ENCODE data around the gene FAM241B. TPM values are rescaled to one million over a fixed set of nuclear protein-coding genes. Genes with fewer than 3 reads are reported as not detected.

The FAM241B gene
- total and polyA plus RNA-seq, 4 experiments from 2014 or later: 9.4 to 24.9 (median 14.0) TPM

GRCh38 chr10:69643779-69644657 is 14.0 kb downstream of the FAM241B start:
- no peaks in the 10 kb centered on the region for H3K36me3 ChIP-seq (ENCODE audit: insufficient read depth, low read length)

GRCh38 chr10:69644658-69645295 is 14.7 kb downstream of the FAM241B start:
- no peaks in the 10 kb centered on the region for H3K9me3 Mint-ChIP-seq
- Histone ChIP-seq H3K27me3 (ENCODE audit: insufficient read depth, low read length) (no peaks in the 10 kb centered on the region), H3K27ac (ENCODE audit: low read depth, low read length) (no peak overlapping the region), H3K4me1 (ENCODE audit: insufficient read depth, low read length) (no peaks in the 10 kb centered on the region), H3K9me3 (ENCODE audit: control insufficient read depth in 1 of 2, low read length in 2 of 2) (no peaks in the 10 kb centered on the region), H3K4me3 (ENCODE audit: low read length in 2 of 2) (no peak overlapping the region), H3K36me3 (ENCODE audit: insufficient read depth, low read length) (no peaks in the 10 kb centered on the region)
- POLR2A ChIA-PET (ENCODE audit: partially characterized antibody): interaction anchor here (1.0 kb wide), 1 partner anchor 270 kb away, joined by 3 read pairs; no protein-coding TSS in a partner anchor
- H3K36me3 Mint-ChIP-seq: no peaks in the 10 kb centered on the region
- CTCF ChIA-PET (ENCODE audit: partially characterized antibody): interaction anchor here (1.4 to 11.9 kb wide), 6 partner anchors 9 to 129 kb away, joined by 3 to 338 read pairs (median 18); no protein-coding TSS in a partner anchor
- peaks cover 0 to 1% (median 0%) of the 10 kb centered on the region in 4 donors for H3K4me1 Mint-ChIP-seq
- no peak overlapping the region for H3K4me3 Mint-ChIP-seq
- peaks cover 0 to 2% of the 10 kb centered on the region in 2 donors for H3K27me3 Mint-ChIP-seq
- peak in 2 of 5 donors; percentile 18 to 22 for DNase-seq
- H3K27ac Mint-ChIP-seq: no peak overlapping the region
- intact Hi-C loops (cut with micrococcal nuclease): loop anchor here (1.0 kb wide), 1 partner anchor 73 kb away; no protein-coding TSS in a partner anchor

More at GRCh38 chr10:69643779-69644657, 14.0 kb downstream of the FAM241B start:
- Histone ChIP-seq H3K9me3 (ENCODE audit: control insufficient read depth in 1 of 2, low read length in 2 of 2) (no peaks in the 10 kb centered on the region), H3K4me1 (ENCODE audit: insufficient read depth, low read length) (no peaks in the 10 kb centered on the region), H3K27me3 (ENCODE audit: insufficient read depth, low read length) (no peaks in the 10 kb centered on the region), H3K4me3 (ENCODE audit: low read length in 2 of 2) (no peak overlapping the region), H3K27ac (ENCODE audit: low read depth, low read length) (no peak overlapping the region)
- Mint-ChIP-seq H3K9me3 (no peaks in the 10 kb centered on the region), H3K36me3 (no peaks in the 10 kb centered on the region), H3K4me3 (no peak overlapping the region), H3K27me3 (peaks cover 0 to 2% of the 10 kb centered on the region in 2 donors), H3K4me1 (peaks cover 0 to 3% (median 0%) of the 10 kb centered on the region in 4 donors), H3K27ac (no peak overlapping the region)
- ChIA-PET CTCF (ENCODE audit: partially characterized antibody) (interaction anchor here (1.3 to 11.9 kb wide), 10 partner anchors 8 to 314 kb away, joined by 3 to 338 read pairs (median 6); partner anchors contain the start of gene FAM241B), POLR2A (ENCODE audit: partially characterized antibody) (interaction anchor here (1.0 kb wide), 1 partner anchor 270 kb away, joined by 3 read pairs; no protein-coding TSS in a partner anchor)
- intact Hi-C loops (cut with micrococcal nuclease): loop anchor here (1.0 kb wide), 1 partner anchor 73 kb away; no protein-coding TSS in a partner anchor
- DNase-seq: no peak

GRCh38 chr10:69645296-69646184 is 15.5 kb downstream of the FAM241B start:
- intact Hi-C loops (cut with micrococcal nuclease): no loop called here
- CTCF ChIA-PET (ENCODE audit: partially characterized antibody): interaction anchor here (1.4 to 11.9 kb wide), 6 partner anchors 9 to 130 kb away, joined by 3 to 338 read pairs (median 18); no protein-coding TSS in a partner anchor

DNA sequence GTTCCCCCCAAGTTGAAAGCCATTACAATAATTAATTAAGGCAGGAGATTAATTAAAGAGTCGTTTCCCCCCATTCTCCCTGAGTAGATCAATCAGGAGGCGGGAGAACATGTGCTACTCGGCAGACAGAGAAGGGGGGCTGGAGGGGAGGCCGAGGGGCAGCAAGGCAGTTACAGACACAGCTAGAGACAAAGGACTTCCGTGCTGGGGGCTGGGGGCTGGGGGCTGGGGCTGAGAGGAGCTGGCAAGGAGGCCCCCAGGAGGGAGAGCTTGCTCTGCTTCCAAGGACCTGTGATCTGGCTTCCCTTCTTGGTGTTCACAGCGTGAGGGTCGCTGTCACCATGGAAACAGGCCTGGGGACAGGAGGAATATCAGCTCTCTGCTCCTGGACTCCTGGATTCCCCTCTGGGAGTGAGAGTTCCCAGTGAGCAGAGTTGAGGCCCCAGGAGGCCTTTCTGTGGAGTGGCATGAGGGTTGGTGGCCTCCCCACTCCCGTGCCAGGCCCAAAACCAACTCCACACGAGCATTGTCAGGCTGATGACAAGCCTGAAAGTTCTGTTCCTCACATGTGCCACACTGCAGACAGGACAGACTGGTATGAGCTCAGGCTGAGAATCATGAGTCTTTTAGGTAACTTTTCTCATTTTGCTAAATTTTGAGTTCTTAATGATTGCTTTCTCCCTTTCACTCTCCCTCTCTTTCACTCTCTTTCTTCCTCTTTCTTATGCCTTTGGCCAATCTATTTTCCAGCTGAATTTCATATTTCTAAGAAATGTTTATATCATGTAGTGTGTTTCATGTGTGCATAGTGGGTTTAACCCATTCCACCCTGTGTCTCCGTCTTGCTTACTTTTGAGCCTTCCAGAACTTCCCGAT is 16.4 kb downstream of the FAM241B start:
- CTCF ChIA-PET (ENCODE audit: partially characterized antibody): interaction anchor here (0.7 to 5.0 kb wide), 5 partner anchors 11 to 238 kb away, joined by 3 to 32 read pairs (median 3); no protein-coding TSS in a partner anchor
- Mint-ChIP-seq H3K4me3 (no peak overlapping the region), H3K4me1 (peaks cover 6 to 14% (median 9%) of the 10 kb centered on the region in 4 donors), H3K27ac (peak overlapping the region in 1 of 7 donors; percentile 81), H3K9me3 (no peaks in the 10 kb centered on the region), H3K36me3 (no peaks in the 10 kb centered on the region), H3K27me3 (peaks cover 0 to 2% of the 10 kb centered on the region in 2 donors)
- H3K4me3 ChIP-seq (ENCODE audit: low read length in 2 of 2): no peak overlapping the region
- intact Hi-C loops (cut with micrococcal nuclease): no loop called here
- H3K4me1 ChIP-seq (ENCODE audit: insufficient read depth, low read length): peaks cover 12% of the 10 kb centered on the region
- no peaks in the 10 kb centered on the region for H3K27me3 ChIP-seq (ENCODE audit: insufficient read depth, low read length)
- no peak overlapping the region for H3K27ac ChIP-seq (ENCODE audit: low read depth, low read length)
- DNase-seq: no peak
- no peaks in the 10 kb centered on the region for H3K9me3 ChIP-seq (ENCODE audit: control insufficient read depth in 1 of 2, low read length in 2 of 2)
- H3K36me3 ChIP-seq (ENCODE audit: insufficient read depth, low read length): no peaks in the 10 kb centered on the region
- POLR2A ChIA-PET (ENCODE audit: partially characterized antibody): no interaction called here

More at GRCh38 chr10:69645296-69646184, 15.5 kb downstream of the FAM241B start:
- no peaks in the 10 kb centered on the region for H3K27me3 ChIP-seq (ENCODE audit: insufficient read depth, low read length)
- Mint-ChIP-seq H3K27ac (no peak overlapping the region), H3K27me3 (peaks cover 0 to 2% of the 10 kb centered on the region in 2 donors), H3K4me1 (peaks cover 0 to 5% (median 1%) of the 10 kb centered on the region in 4 donors), H3K9me3 (no peaks in the 10 kb centered on the region), H3K36me3 (no peaks in the 10 kb centered on the region), H3K4me3 (no peak overlapping the region)
- POLR2A ChIA-PET (ENCODE audit: partially characterized antibody): no interaction called here
- no peaks in the 10 kb centered on the region for H3K36me3 ChIP-seq (ENCODE audit: insufficient read depth, low read length)
- no peaks in the 10 kb centered on the region for H3K9me3 ChIP-seq (ENCODE audit: control insufficient read depth in 1 of 2, low read length in 2 of 2)
- no peak for DNase-seq
- H3K4me1 ChIP-seq (ENCODE audit: insufficient read depth, low read length): peaks cover 3% of the 10 kb centered on the region
- H3K27ac ChIP-seq (ENCODE audit: low read depth, low read length): no peak overlapping the region
- H3K4me3 ChIP-seq (ENCODE audit: low read length in 2 of 2): no peak overlapping the region

DNA sequence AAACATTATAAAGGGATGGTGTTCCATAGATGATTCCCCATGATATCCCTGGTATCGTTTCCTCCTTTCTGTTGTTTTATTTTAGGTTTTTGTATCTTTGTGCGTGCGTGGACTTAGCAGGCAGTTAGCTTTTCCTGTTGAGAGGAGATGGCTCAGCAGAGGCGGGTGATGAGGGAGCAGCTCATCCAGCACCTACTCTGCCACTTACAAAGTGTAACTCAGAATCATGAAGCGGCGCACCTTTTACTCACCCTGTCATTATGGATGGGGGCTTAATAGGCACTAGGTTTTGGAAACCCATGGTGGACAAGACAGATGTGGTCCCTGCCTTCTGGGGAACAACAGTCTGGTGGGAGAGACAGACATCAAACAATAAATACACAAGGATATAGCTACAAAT is 17.1 kb downstream of the FAM241B start:
- H3K4me3 Mint-ChIP-seq: no peak overlapping the region
- POLR2A ChIA-PET (ENCODE audit: partially characterized antibody): no interaction called here
- Histone ChIP-seq H3K27me3 (ENCODE audit: insufficient read depth, low read length) (no peaks in the 10 kb centered on the region), H3K9me3 (ENCODE audit: control insufficient read depth in 1 of 2, low read length in 2 of 2) (no peaks in the 10 kb centered on the region), H3K27ac (ENCODE audit: low read depth, low read length) (no peak overlapping the region), H3K4me1 (ENCODE audit: insufficient read depth, low read length) (peaks cover 18% of the 10 kb centered on the region), H3K4me3 (ENCODE audit: low read length in 2 of 2) (no peak overlapping the region), H3K36me3 (ENCODE audit: insufficient read depth, low read length) (no peaks in the 10 kb centered on the region)
- H3K27ac Mint-ChIP-seq: no peak overlapping the region
- no peaks in the 10 kb centered on the region for H3K36me3 Mint-ChIP-seq
- DNase-seq: no peak
- CTCF ChIA-PET (ENCODE audit: partially characterized antibody): interaction anchor here (0.7 to 5.0 kb wide), 5 partner anchors 12 to 239 kb away, joined by 3 to 32 read pairs (median 3); no protein-coding TSS in a partner anchor
- peaks cover 0 to 2% of the 10 kb centered on the region in 2 donors for H3K27me3 Mint-ChIP-seq
- H3K9me3 Mint-ChIP-seq: no peaks in the 10 kb centered on the region
- intact Hi-C loops (cut with micrococcal nuclease): no loop called here
- H3K4me1 Mint-ChIP-seq: peaks cover 8 to 21% (median 14%) of the 10 kb centered on the region in 4 donors

GRCh38 chr10:69647819-69648218 is 17.8 kb downstream of the FAM241B start:
- intact Hi-C loops (cut with micrococcal nuclease): no loop called here
- Mint-ChIP-seq H3K9me3 (no peaks in the 10 kb centered on the region), H3K4me1 (peaks cover 8 to 21% (median 14%) of the 10 kb centered on the region in 4 donors), H3K27ac (peak overlapping the region in 1 of 7 donors; percentile 56), H3K27me3 (peaks cover 0 to 2% of the 10 kb centered on the region in 2 donors), H3K4me3 (no peak overlapping the region), H3K36me3 (no peaks in the 10 kb centered on the region)
- Histone ChIP-seq H3K27me3 (ENCODE audit: insufficient read depth, low read length) (no peaks in the 10 kb centered on the region), H3K27ac (ENCODE audit: low read depth, low read length) (no peak overlapping the region), H3K9me3 (ENCODE audit: control insufficient read depth in 1 of 2, low read length in 2 of 2) (no peaks in the 10 kb centered on the region), H3K36me3 (ENCODE audit: insufficient read depth, low read length) (no peaks in the 10 kb centered on the region), H3K4me1 (ENCODE audit: insufficient read depth, low read length) (peaks cover 18% of the 10 kb centered on the region), H3K4me3 (ENCODE audit: low read length in 2 of 2) (no peak overlapping the region)
- ChIA-PET CTCF (ENCODE audit: partially characterized antibody) (interaction anchor here (0.6 to 5.0 kb wide), 3 partner anchors 8 to 131 kb away, joined by 3 to 32 read pairs (median 3); no protein-coding TSS in a partner anchor), POLR2A (ENCODE audit: partially characterized antibody) (no interaction called here)
- DNase-seq: no peak

Data from CD4-positive, alpha-beta memory T cell (primary cell).